Measurements from ENCODE around the gene SHROOM2.
A peak's percentile ranks its signal among the peaks of the same experiment; 100 is the strongest.

The SHROOM2 gene

DNA sequence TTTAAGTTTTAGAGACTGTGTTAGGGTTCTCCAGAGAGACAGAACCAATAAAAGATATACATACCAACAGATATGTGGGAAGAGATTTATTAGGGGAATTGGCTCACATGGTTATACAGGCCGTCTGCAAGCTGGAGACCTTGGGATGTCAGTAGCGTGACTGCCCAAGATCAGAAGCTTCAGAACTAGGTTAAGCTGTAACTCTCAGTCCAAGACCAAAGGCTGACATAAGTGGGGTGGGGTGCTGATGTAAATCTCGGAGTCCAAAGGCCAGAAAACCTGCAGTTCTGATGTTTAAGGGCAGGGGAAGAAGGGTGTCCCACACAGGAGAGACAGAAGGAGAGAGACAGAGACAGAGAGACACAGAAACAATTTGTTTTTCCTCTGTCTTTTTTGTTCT is 191.4 kb downstream of the SHROOM2 start:
- TF ChIP-seq, protein P1, sequence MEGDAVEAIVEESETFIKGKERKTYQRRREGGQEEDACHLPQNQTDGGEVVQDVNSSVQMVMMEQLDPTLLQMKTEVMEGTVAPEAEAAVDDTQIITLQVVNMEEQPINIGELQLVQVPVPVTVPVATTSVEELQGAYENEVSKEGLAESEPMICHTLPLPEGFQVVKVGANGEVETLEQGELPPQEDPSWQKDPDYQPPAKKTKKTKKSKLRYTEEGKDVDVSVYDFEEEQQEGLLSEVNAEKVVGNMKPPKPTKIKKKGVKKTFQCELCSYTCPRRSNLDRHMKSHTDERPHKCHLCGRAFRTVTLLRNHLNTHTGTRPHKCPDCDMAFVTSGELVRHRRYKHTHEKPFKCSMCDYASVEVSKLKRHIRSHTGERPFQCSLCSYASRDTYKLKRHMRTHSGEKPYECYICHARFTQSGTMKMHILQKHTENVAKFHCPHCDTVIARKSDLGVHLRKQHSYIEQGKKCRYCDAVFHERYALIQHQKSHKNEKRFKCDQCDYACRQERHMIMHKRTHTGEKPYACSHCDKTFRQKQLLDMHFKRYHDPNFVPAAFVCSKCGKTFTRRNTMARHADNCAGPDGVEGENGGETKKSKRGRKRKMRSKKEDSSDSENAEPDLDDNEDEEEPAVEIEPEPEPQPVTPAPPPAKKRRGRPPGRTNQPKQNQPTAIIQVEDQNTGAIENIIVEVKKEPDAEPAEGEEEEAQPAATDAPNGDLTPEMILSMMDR (IDR thresholded peaks at IDR 0.05; ENCODE audit: control insufficient read depth, extremely low read depth, insufficient read depth) = no peak
- no peak overlapping the region for H3K4me3 ChIP-seq (ENCODE audit: low read depth, low read length)
- DNase-seq (ENCODE audit: low read depth) = no peak

DNA sequence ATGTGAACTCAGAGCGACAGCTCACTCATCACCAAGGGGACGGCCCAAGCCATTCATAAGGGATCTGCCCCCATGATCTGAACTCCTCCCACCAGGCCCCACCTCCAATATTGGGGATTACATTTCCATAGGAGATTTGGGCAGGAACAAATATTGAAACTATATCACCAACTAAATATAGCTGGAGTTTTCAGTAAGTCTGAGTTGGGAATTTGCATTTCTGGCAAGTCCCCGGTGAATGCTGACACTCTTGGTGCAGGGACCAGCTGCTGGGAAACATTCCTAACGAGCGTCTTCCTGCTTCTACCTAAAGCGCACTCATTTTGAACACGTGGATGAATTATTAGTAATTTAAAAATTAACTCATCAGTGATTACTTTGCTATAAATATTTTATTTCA is 194.2 kb downstream of the SHROOM2 start:
- TF ChIP-seq, protein P1 (IDR thresholded peaks at IDR 0.05; ENCODE audit: control insufficient read depth, extremely low read depth, insufficient read depth) = no peak
- H3K4me3 ChIP-seq (ENCODE audit: low read depth, low read length) = no peak overlapping the region
- DNase-seq (ENCODE audit: low read depth) = no peak

DNA sequence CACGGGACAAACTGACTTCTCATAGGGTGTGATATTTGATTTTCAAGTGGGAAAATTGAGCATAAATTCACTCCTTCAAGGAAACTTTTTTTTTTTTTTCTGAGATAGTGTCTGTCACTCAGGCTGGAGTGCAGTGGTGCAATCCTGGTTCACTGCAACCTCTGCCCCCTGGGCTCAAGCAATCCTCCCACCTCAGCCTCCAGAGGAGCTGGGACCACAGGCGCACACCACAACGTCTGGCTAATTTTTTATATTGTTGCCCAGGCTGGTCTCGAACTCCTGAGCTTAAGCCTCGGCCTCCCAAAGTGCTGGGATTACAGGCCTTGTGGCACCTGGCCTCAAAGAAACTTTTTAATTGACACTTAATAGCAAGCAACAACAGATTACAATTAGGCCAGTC is 194.7 kb downstream of the SHROOM2 start:
- no peak for DNase-seq (ENCODE audit: low read depth)

DNA sequence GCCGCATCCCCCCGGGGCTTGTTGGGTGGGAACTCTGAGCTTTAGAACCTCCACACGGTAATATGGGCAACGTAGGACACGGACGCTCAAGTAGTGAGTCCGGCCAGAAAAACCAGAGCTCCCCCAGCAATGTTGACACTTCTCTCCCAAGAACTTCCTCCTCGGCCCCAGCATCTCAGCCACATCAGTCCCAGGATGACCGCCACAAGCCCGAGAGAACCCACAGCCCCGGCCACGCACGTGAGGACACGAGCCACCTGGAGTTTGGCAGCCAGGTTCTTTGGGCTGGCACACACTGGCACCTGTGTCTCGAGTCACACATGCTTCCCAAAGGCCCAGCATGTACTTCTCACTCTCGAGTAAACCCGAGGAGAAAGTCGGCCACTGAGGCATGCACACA is 197.2 kb downstream of the SHROOM2 start:
- DNase-seq (ENCODE audit: low read depth) = no peak
- TF ChIP-seq, protein P1 (IDR thresholded peaks at IDR 0.05; ENCODE audit: control insufficient read depth, extremely low read depth, insufficient read depth) = no peak
- no peak overlapping the region for H3K4me3 ChIP-seq (ENCODE audit: low read depth, low read length)

More for the DNA sequence above, 194.7 kb downstream of the SHROOM2 start:
- TF ChIP-seq, protein P1 (IDR thresholded peaks at IDR 0.05; ENCODE audit: control insufficient read depth, extremely low read depth, insufficient read depth) = no peak
- no peak overlapping the region for H3K4me3 ChIP-seq (ENCODE audit: low read depth, low read length)

DNA sequence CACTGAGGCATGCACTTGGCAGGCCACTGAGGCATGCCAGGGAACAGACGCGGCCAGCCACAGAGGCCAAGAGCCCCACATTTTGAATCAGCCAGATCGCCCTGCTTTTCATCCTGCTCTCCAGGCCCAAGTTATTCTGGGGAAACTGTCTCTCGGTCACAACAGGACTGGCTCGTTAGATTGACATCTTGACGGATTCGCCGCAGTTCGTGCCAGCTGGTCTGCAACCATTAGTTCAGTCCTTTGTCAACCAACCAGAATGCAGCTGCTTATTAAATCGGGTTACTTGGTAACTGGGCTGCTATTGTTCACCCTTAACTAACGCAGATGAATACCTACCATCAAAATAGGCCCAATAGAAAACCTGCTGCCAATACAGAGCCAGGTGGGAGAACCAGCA is 197.6 kb downstream of the SHROOM2 start:
- DNase-seq (ENCODE audit: low read depth) = no peak
- TF ChIP-seq, protein P1 (IDR thresholded peaks at IDR 0.05; ENCODE audit: control insufficient read depth, extremely low read depth, insufficient read depth) = no peak

DNA sequence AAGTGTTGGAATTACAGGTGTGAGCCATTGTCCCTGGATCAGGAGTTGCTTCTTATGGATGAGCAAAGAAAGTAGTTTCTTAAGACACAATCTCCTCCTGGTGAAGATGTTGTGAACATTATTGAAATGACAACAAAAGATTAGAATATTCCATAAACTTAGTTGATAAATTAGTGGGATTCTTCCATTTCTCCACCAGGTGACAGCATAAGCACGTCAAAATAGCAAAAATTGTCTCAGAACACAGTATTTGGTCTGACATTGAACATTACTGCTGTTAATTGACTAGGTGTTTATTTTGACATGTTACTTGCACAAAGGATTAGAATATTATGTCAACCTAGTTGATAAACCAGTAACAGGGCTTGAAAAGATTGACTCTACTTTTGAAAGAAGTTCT is 202.5 kb downstream of the SHROOM2 start:
- no peak for DNase-seq (ENCODE audit: low read depth)
- TF ChIP-seq, protein P1 (IDR thresholded peaks at IDR 0.05; ENCODE audit: control insufficient read depth, extremely low read depth, insufficient read depth) = peak; percentile 43
- H3K4me3 ChIP-seq (ENCODE audit: low read depth, low read length) = no peak overlapping the region

More for the DNA sequence above, 197.6 kb downstream of the SHROOM2 start:
- no peak overlapping the region for H3K4me3 ChIP-seq (ENCODE audit: low read depth, low read length)

DNA sequence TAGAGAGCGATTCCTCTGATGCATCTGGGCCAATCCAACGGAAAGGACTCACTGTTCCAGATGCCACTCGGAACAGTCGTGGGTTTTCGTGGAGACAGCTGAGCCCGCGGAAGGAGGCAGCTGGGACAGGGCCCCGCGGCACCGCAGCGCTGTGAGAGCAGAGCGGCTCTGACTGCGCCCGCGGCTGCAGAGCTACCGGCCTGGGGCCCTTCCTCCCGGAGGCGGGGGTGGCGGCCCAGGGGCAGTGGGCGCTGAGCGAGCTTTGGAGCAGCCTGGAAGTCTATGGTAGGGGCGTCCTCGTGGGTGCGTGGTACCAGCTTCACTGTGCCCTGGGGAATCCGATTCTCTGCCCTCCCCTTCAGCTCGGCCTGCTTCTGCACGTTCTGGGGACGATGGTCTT is 205.8 kb downstream of the SHROOM2 start:
- TF ChIP-seq, protein P1 (IDR thresholded peaks at IDR 0.05; ENCODE audit: control insufficient read depth, extremely low read depth, insufficient read depth) = no peak
- DNase-seq (ENCODE audit: low read depth) = no peak
- H3K4me3 ChIP-seq (ENCODE audit: low read depth, low read length) = no peak overlapping the region

Measured in LNCaP clone FGC (cell line).